SK-N-MC (cell line): Measurements from ENCODE around the gene RSF1.
A peak's percentile ranks its signal among the peaks of the same experiment; 100 is the strongest.
"Not testable (repeated sequence)": the region's sequence is repeated elsewhere in the genome, so short reads cannot be mapped to it uniquely, and the experiment has no call there.

Experiments used
- DNase-seq: peaks from one replicate; pipeline ENCODE4 v3.0.0-alpha.2; 2011; ENCODE audit warnings: low read depth, low spot score
- H3K27ac ChIP-seq: fragments of 200-600 bp; sonication (generic); 2 replicates; pipeline ENCODE4 v1.5.1; 2016; ENCODE audit warnings: mixed run types
- H3K36me3 ChIP-seq: fragments of 200-600 bp; sonication (generic); 2 replicates; pipeline ENCODE4 v1.6.1; 2017; ENCODE audit warnings: antibody characterized with exemption, low read length, mixed read lengths; ENCODE audit not compliant: insufficient read depth
- H3K4me3 ChIP-seq: fragments of 200-600 bp; sonication (generic); 2 replicates; pipeline ENCODE4 v1.5.1; 2016
- H3K9ac ChIP-seq: fragments of 200-600 bp; sonication (generic); 2 replicates; pipeline ENCODE4 v1.8.0; 2017; ENCODE audit warnings: mixed run types, mixed read lengths; ENCODE audit not compliant: insufficient read length
- H3K9me3 ChIP-seq: fragments of 200-600 bp; sonication (generic); 2 replicates; pipeline ENCODE4 v1.6.1; 2017; ENCODE audit warnings: low read depth, mild to moderate bottlenecking, antibody characterized with exemption, low read length, moderate library complexity, mixed read lengths
- EZH2 ChIP-seq: fragments of 200-600 bp; sonication (generic); IDR thresholded peaks from one replicate; pipeline ENCODE4 v1.6.1; 2017; ENCODE audit warnings: antibody characterized with exemption
- FOXP2 ChIP-seq: optimal IDR thresholded peaks from 2 replicates; pipeline ENCODE3; 2011; ENCODE audit warnings: mild to moderate bottlenecking, moderate library complexity; ENCODE audit not compliant: insufficient read depth; ENCODE audit errors: extremely low read length, control extremely low read depth
- POLR2AphosphoS5 ChIP-seq: IDR thresholded peaks from 2 replicates; pipeline ENCODE4 v1.6.1; 2012; ENCODE audit warnings: mild to moderate bottlenecking, low read depth, low read length, borderline replicate concordance

The RSF1 gene

GRCh38 chr11:77820565-77821348 is at the start of gene RSF1, which contains the start of gene AAMDC:
RSF1 (minus strand) TSS chr11:77820722; CDS start chr11:77820714, 8 bp downstream.
AAMDC (plus strand) TSS chr11:77821144; CDS start chr11:77842497, 21,353 bp downstream.
- Histone ChIP-seq H3K4me3 (peak within 1 kb of the TSS; percentile 93), H3K27ac (peak within 1 kb of the TSS; percentile 82), H3K9ac (peak within 1 kb of the TSS; percentile 85), H3K36me3 (peaks cover 12% of the 10 kb centered on the region), H3K9me3 (no peaks in the 10 kb centered on the region; the same call in 1 of the 2 replicates)
- peak; percentile 90 for DNase-seq
- TF ChIP-seq POLR2AphosphoS5 (peak; percentile 77), FOXP2 (peak; percentile 80), EZH2 (no peak)

GRCh38 chr11:77868744-77869143 is 48.2 kb upstream of the RSF1 start:
- no peaks in the 10 kb centered on the region for H3K9me3 ChIP-seq
- no peak for TF ChIP-seq POLR2AphosphoS5
- TF ChIP-seq FOXP2 = no peak
- no peak for TF ChIP-seq EZH2
- no peak overlapping the region for H3K9ac ChIP-seq
- H3K27ac ChIP-seq = no peak overlapping the region
- no peak overlapping the region for H3K4me3 ChIP-seq
- H3K36me3 ChIP-seq = no peaks in the 10 kb centered on the region; the same call in 1 of the 2 replicates
- no peak for DNase-seq

DNA sequence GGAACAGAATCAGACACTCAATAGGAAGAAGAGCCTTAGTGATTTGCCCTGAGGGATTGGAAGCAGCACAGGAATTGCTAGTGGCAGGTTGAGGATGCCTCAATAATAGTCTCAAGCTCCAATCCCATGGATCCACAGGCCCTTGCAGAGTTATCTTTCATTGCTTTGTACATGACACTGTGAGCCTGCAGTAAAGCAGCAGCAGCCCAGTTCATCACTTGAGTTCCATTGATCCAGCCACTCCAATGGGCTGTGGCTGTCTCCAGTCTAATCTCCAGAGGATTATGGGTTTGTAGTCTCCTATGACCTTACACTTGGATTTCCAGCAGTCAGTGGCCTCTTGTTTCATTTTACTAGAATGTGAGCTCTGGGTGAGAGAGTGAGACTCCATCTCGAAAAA is 45.8 kb upstream of the RSF1 start:
- Histone ChIP-seq H3K36me3 (no peaks in the 10 kb centered on the region; the same call in 1 of the 2 replicates), H3K4me3 (no peak overlapping the region), H3K9me3 (no peaks in the 10 kb centered on the region), H3K27ac (peak overlapping the region; percentile 55; the same call in 1 of the 2 replicates), H3K9ac (no peak overlapping the region)
- DNase-seq = no peak
- no peak for TF ChIP-seq EZH2
- TF ChIP-seq POLR2AphosphoS5 = no peak

DNA sequence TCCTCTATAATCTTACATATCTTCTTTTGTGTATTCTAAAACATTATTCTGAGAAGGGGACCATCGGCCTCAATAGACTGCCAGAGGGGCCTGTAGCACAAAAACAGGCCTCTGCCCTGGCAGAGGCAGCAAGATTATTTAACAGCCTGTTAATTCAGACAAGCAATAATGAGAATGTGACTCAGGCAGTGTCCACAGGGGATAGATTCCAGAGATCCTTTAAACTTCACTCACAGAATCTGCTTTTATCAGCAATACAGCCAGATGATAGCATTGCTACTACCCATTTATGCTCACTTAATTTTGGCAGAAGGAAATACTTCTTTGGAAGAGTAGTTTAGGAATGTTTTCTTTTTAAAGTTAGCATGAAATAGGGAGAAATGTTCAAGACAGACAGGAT is 45.3 kb upstream of the RSF1 start:
- Histone ChIP-seq H3K36me3 (no peaks in the 10 kb centered on the region; the same call in 1 of the 2 replicates), H3K4me3 (no peak overlapping the region), H3K9me3 (no peaks in the 10 kb centered on the region), H3K9ac (no peak overlapping the region), H3K27ac (peak overlapping the region; percentile 55; the same call in 1 of the 2 replicates)
- DNase-seq = no peak
- TF ChIP-seq FOXP2 (no peak), EZH2 (no peak), POLR2AphosphoS5 (no peak)

DNA sequence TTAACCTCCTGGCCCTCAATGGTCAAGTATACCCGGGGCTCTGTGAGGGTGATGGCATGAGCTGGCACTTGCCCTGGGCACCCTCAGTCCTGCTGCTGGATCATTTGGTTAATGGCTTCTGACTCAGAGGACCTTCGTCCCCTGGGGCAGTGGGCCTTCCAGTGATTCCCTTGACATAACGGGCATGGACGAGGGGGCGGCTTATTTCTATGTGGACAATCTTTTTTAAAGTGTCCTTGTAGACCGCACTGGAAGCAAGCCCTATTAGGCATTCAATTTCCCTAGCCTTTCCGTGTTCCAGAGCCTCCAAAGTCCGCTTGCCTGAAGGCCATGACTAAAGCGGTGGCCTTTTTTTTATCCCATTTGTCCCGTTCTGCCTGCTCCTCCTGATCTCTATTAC is 40.9 kb upstream of the RSF1 start:
- not testable (repeated sequence) for H3K27ac ChIP-seq, H3K36me3 ChIP-seq, DNase-seq, H3K4me3 ChIP-seq, H3K9ac ChIP-seq, H3K9me3 ChIP-seq

DNA sequence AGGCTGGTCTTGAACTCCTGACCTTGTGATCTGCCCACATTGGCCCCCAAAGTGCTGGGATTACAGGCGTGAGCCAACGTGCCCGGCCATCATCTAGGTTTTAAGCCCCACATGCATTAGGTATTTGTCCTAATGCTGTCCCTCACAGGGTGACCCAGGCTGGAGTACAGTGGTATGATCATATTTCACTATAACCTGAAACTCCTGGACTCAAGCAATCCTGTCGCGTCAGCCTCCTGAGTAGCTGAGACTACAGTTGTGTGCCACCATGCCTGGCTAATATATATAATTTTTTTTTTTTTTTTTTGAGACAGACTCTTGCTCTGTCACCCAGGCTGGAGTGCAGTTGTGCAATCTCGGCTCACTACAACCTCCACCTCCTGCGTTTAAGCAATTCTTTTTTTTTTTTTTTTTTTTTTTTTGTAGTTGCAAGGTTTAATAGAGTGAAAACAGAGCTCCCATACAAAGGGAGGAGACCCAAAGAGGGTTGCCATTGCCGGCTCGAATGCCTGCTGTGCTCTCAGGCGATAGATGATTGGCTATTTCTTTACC is 37.5 kb upstream of the RSF1 start:
- H3K27ac ChIP-seq, H3K9ac ChIP-seq, H3K4me3 ChIP-seq, H3K9me3 ChIP-seq, H3K36me3 ChIP-seq, DNase-seq: not testable (repeated sequence)

- Histone ChIP-seq H3K27ac (no peak overlapping the region), H3K36me3 (peaks cover 10% of the 10 kb centered on the region; the same call in 1 of the 2 replicates), H3K4me3 (no peak overlapping the region), H3K9ac (no peak overlapping the region), H3K9me3 (no peaks in the 10 kb centered on the region)
- DNase-seq = no peak
- TF ChIP-seq FOXP2 (no peak), EZH2 (no peak), POLR2AphosphoS5 (no peak)
Measured at GRCh38 chr11:77854838-77855237, 34.3 kb upstream of the RSF1 start.

- Histone ChIP-seq H3K4me3 (no peak overlapping the region), H3K9me3 (no peaks in the 10 kb centered on the region), H3K9ac (no peak overlapping the region), H3K27ac (no peak overlapping the region), H3K36me3 (peaks cover 5% of the 10 kb centered on the region; the same call in 1 of the 2 replicates)
- DNase-seq = no peak
- no peak for TF ChIP-seq EZH2
- no peak for TF ChIP-seq POLR2AphosphoS5
- no peak for TF ChIP-seq FOXP2
Measured at GRCh38 chr11:77851503-77851902, 31.0 kb upstream of the RSF1 start.

- H3K36me3 ChIP-seq, H3K4me3 ChIP-seq, H3K27ac ChIP-seq, H3K9ac ChIP-seq, H3K9me3 ChIP-seq, DNase-seq: not testable (repeated sequence)
Measured at GRCh38 chr11:77843700-77844099, 23.2 kb upstream of the RSF1 start.
